ENCODE measurements around the gene PUM1. TPM values are rescaled to one million over a fixed set of nuclear protein-coding genes. Genes with fewer than 3 reads are reported as not detected.

The PUM1 gene
- total and polyA plus RNA-seq, 12 donors, result 22.6 to 167 (median 91.5) TPM

GRCh38 chr1:31058012-31058411 is 7.5 kb downstream of the PUM1 start:
- peaks cover 0 to 22% of the 10 kb centered on the region in 2 donors for H3K36me3 ChIP-seq (replicated peaks in 1 of 2)
- H3K27me3 ChIP-seq, result no peaks in the 10 kb centered on the region
- 92 to 93% (median 93%) methylated on average over 4 of the region's 4 CpGs for WGBS, 4 donors
- H3K9me3 ChIP-seq (replicated peaks in 1 of 3), result no peaks in the 10 kb centered on the region
- DNase-seq, result no peak
- peaks cover 21 to 64% of the 10 kb centered on the region in 2 donors for H3K4me1 ChIP-seq (replicated peaks in 1 of 2)
- no peak overlapping the region for H3K4me3 ChIP-seq
- intact Hi-C loops (cut with DNase I), result loop anchor here (10.0 kb wide), 2 partner anchors 63 to 93 kb away; no protein-coding TSS in a partner anchor
- TF ChIP-seq POLR2A (IDR thresholded peaks at IDR 0.05), result no peak
- TF ChIP-seq CTCF (IDR thresholded peaks at IDR 0.05), result no peak
- H3K27ac ChIP-seq, result no peak overlapping the region

GRCh38 chr1:31055953-31056352 is 9.6 kb downstream of the PUM1 start:
- H3K27ac ChIP-seq, result peak overlapping the region in 1 of 5 donors; percentile 74
- H3K27me3 ChIP-seq, result no peaks in the 10 kb centered on the region
- TF ChIP-seq CTCF (IDR thresholded peaks at IDR 0.05) (no peak), POLR2A (IDR thresholded peaks at IDR 0.05) (no peak)
- intact Hi-C loops (cut with DNase I), result loop anchor here (10.0 kb wide), 2 partner anchors 61 to 91 kb away; no protein-coding TSS in a partner anchor
- no peak for DNase-seq
- WGBS, 4 donors, result 100% methylated on average over 1 of the region's 1 CpG
- H3K4me1 ChIP-seq (replicated peaks in 1 of 2), result peaks cover 26 to 58% of the 10 kb centered on the region in 2 donors
- H3K9me3 ChIP-seq (replicated peaks in 1 of 3), result no peaks in the 10 kb centered on the region
- peaks cover 0 to 22% of the 10 kb centered on the region in 2 donors for H3K36me3 ChIP-seq (replicated peaks in 1 of 2)
- no peak overlapping the region for H3K4me3 ChIP-seq

GRCh38 chr1:31055501-31055900 is 10.0 kb downstream of the PUM1 start:
- intact Hi-C loops (cut with DNase I), result loop anchor here (10.0 kb wide), 2 partner anchors 61 to 91 kb away; no protein-coding TSS in a partner anchor
- no peaks in the 10 kb centered on the region for H3K9me3 ChIP-seq (replicated peaks in 1 of 3)
- 29 to 44% (median 34%) methylated on average over 3 of the region's 3 CpGs for WGBS, 4 donors
- TF ChIP-seq POLR2A (IDR thresholded peaks at IDR 0.05) (no peak), CTCF (IDR thresholded peaks at IDR 0.05) (no peak)
- H3K27me3 ChIP-seq, result no peaks in the 10 kb centered on the region
- peak overlapping the region in 3 of 5 donors; percentile 60 to 74 (median 61) for H3K27ac ChIP-seq
- H3K4me1 ChIP-seq (replicated peaks in 1 of 2), result peaks cover 26 to 59% of the 10 kb centered on the region in 2 donors
- peaks cover 0 to 22% of the 10 kb centered on the region in 2 donors for H3K36me3 ChIP-seq (replicated peaks in 1 of 2)
- no peak for DNase-seq
- H3K4me3 ChIP-seq, result no peak overlapping the region

GRCh38 chr1:31054958-31055481 is 10.5 kb downstream of the PUM1 start:
- intact Hi-C loops (cut with DNase I), result loop anchor here (10.0 kb wide), 2 partner anchors 60 to 90 kb away; no protein-coding TSS in a partner anchor

More at GRCh38 chr1:31054958-31055481, 10.5 kb downstream of the PUM1 start:
- peak overlapping the region in 3 of 5 donors; percentile 60 to 74 (median 61) for H3K27ac ChIP-seq
- H3K4me3 ChIP-seq, result no peak overlapping the region
- no peak for DNase-seq
- H3K27me3 ChIP-seq, result no peaks in the 10 kb centered on the region
- TF ChIP-seq POLR2A (IDR thresholded peaks at IDR 0.05) (no peak), CTCF (IDR thresholded peaks at IDR 0.05) (no peak)
- peaks cover 0 to 22% of the 10 kb centered on the region in 2 donors for H3K36me3 ChIP-seq (replicated peaks in 1 of 2)
- WGBS, 4 donors, result 82 to 86% (median 85%) methylated on average over 5 of the region's 5 CpGs
- H3K4me1 ChIP-seq (replicated peaks in 1 of 2), result peaks cover 26 to 59% of the 10 kb centered on the region in 2 donors
- no peaks in the 10 kb centered on the region for H3K9me3 ChIP-seq (replicated peaks in 1 of 3)

Data from adrenal gland (tissue), 12 donors.